GM20000 (cell line): ENCODE measurements around the gene BRD1.

ENCODE experiments used
- DNase-seq: peaks from one replicate; pipeline ENCODE4 v3.0.0; 2012; ENCODE audit warnings: low spot score
- TF ChIP-seq, protein P1 (sequence below): IDR thresholded peaks from 2 replicates; pipeline ENCODE4 v1.5.1; 2012; ENCODE audit warnings: mild to moderate bottlenecking, control low read depth; ENCODE audit errors: extremely low read depth, missing control alignments

BRD1 gene

DNA sequence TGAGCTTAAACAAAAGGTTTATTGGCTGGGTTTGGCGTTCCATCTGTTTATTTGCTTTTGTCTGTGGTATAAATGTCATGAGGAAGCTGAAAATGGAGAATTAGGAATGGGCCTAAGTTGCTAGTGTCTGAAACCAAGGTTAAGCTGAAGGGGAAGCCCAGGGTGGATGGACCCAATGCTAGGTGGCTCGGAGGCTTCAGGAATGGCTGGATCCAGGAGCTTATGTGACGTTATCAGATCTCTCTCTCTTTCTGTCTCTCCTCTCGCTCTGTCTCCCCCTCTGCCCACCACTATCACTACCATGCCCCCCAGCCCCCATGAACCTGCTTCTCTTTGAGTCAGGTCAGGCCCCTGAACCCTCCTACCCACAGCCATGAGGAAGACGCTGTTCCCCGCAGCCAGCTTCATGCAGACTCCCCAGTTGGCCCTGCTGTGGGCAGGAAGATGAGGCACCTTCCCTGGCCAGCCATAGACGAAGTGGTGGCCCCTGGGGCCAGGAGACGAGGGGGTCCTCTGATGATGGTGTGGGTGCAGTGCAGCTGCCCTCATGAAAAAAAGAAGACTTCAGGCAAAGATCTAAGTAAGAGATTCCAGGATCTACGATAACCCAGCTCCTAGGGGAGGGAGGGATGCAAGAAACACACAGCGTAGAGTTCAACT is 101.5 kb downstream of the BRD1 start:
- TF ChIP-seq, protein P1, sequence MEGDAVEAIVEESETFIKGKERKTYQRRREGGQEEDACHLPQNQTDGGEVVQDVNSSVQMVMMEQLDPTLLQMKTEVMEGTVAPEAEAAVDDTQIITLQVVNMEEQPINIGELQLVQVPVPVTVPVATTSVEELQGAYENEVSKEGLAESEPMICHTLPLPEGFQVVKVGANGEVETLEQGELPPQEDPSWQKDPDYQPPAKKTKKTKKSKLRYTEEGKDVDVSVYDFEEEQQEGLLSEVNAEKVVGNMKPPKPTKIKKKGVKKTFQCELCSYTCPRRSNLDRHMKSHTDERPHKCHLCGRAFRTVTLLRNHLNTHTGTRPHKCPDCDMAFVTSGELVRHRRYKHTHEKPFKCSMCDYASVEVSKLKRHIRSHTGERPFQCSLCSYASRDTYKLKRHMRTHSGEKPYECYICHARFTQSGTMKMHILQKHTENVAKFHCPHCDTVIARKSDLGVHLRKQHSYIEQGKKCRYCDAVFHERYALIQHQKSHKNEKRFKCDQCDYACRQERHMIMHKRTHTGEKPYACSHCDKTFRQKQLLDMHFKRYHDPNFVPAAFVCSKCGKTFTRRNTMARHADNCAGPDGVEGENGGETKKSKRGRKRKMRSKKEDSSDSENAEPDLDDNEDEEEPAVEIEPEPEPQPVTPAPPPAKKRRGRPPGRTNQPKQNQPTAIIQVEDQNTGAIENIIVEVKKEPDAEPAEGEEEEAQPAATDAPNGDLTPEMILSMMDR = no peak
- no peak for DNase-seq

DNA sequence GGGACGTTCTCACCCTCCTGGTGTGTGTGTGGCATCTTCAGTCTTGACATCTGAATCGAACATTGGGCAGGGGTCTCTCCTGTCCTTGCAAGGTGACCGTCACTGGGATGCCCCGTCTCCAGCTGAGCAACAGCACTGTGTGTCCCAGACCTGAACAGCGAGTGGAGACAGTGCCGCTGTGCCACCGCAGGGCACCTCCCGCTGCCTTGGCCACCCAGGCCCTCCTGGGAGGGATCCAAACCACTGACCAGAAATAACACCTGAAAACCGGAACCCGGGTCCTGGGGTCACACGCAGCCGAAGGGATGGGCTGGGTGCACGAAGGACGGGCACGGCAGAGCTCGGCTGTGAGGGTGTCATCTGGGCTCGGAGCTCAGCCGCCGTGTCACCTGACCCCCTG is 102.2 kb downstream of the BRD1 start:
- TF ChIP-seq, protein P1 = no peak
- DNase-seq = no peak

DNA sequence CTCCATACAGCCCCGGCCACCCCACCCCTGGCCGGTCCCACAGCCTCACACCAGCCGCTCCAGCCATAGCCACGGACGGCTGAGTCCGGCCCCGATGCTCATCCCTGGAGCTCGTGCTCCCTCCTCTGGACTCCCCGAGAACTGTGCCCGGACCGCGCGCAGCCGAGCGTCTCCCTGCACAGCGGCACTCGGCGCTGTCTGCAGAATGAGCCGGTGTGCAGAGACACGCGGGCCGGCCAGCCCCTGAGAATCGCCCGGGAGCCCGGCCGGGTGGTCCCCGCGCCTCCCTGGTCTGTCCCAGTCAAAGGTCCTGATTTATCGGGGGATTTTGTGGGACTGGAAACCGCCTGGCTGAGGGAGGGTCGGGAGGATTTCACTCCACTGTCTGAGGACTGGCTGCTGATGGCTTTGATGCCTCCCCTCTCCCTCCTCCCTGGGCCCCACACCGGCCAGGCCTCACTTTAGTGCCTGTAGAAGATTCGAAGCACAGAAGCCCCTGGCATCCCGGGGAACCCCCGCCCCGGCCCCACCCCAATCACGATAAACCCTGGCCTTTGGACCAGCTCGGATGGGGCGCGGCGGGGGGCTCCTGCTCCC is 102.7 kb downstream of the BRD1 start:
- TF ChIP-seq, protein P1 = peak; percentile 65
- peak; percentile 91 for DNase-seq

DNA sequence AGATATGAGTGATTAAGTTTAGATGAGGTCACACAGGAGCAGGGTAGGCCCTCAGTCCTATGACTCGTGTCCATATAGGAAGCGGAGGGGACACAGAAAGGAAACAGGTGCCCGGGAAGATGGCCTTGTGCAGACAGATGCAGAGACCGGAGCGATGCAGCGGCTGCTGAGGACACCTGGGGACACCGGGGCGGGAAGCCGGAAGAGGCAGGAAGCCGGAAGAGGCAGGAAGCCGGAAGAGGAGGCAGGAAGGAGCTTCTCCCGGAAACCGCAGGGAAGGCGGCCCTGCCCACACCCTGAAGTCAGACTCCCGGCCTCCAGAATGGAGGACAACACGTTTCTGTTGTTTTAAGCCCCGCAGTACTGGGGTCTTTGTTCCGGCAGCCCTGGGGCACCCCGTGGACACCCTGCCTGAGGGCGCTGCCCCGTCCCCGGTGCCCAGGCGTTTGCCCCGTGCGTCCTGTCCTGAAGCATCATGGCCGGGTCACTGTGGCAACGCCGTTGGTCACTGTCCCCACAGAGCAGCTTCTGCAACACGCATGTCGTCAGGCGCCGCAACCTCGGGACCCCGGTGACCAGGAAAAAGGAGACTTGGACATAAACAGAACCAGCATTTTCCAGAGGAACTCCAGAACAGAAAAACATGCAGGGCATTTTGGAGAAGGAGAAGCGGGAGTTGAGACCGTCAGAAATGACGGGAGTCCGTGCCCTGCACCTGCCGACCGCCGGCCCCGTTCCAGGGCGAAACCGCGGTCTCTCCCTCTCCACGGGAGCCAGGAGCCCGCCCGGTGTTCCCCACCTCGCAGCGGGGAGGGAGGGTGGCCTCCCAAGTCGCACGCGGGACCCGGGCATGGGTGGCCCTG is 103.4 kb downstream of the BRD1 start:
- DNase-seq = no peak
- TF ChIP-seq, protein P1 = no peak

DNA sequence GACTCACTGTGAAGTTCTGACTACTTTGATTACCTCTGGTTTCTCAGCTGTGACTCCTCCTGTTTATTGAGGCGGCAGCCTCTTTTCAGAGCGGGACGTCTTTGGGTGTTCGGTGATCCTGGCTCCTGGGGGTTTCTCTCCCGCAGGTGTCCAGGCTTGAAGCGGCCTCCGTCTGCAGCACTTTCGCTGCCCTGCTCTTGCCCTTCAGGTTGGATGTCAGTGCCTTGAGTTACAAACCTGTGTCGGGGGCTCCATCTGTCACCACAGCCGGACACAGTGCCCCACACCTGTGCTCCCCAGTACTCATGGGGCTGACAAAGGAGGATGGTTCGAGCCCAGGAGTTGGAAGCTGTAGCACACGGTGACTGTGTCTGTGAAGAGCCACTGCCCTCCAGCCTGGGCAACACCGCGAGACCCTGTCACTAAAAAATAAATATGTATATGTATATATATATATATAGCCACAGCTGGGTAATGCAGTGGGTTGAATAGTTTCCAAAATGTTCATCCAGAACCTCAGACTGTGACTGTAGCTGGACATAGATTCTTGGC is 104.1 kb downstream of the BRD1 start:
- TF ChIP-seq, protein P1 = no peak
- DNase-seq = no peak
